GM15510 (cell line): ENCODE results near the gene NOL4L.

Source experiments
- POLR2A ChIP-seq: IDR thresholded peaks from 3 replicates; pipeline ENCODE4 v1.6.1; 2011; ENCODE audit warnings: borderline replicate concordance; ENCODE audit not compliant: insufficient read length; ENCODE audit errors: extremely low read depth

Gene NOL4L

DNA sequence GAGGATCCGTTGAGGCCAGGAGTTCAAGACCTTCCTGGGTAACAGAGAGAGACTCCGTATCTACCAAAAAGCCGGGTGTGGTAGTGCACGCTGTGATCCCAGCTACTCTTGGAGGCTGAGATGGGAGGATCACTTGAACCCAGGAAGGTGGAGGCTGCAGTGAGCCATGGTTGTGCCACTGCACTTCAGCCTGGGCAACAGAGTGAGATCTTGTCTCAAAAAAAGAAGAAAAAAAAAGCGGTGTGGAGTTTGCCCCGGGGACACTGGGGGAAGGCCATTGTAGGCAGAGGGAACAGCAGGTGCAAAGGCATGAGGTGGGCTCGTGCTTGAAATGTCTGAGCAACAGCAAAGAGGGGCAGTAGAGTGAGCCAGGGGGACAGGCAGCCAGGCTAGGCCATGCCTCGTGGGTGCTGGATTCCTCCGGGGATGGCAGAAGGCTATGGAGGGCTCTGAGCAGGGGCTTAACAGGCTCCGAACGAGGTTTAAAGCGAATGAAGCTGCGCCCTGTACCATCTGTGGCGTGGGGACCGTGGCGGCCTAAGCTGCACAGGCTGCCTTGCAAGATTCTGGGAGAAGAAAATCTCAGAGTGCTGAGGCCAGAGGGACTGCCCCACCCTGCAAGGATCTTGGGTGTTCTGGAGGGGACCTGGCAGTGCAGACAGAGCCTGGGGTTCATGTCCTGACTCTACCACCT, 36.9 kb upstream of the NOL4L start:
- no peak for TF ChIP-seq POLR2A

- TF ChIP-seq POLR2A, result no peak
Observed at GRCh38 chr20:32621071-32621890, 36.1 kb upstream of the NOL4L start.

- TF ChIP-seq POLR2A, result no peak
Observed at GRCh38 chr20:32619586-32619985, 34.5 kb upstream of the NOL4L start.

DNA sequence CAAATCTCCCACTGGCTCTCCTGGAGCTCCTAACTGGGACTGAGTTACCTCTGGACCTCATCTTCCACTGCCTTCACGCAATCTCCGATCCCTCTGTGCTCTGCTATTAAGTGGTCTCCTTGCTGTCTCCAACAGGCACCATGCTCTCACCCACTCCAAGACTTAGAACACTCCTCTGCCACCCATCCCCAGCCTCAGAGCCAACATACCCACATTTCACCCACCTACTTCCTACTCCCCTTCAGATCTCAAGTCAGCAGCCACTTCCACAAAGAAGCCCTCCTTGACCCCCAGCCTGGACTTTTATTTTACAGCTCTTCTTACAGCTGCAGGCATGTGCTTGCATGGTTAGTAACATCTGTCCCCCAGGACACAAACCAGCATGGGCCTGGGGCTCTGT, 29.6 kb upstream of the NOL4L start:
- no peak for TF ChIP-seq POLR2A

DNA sequence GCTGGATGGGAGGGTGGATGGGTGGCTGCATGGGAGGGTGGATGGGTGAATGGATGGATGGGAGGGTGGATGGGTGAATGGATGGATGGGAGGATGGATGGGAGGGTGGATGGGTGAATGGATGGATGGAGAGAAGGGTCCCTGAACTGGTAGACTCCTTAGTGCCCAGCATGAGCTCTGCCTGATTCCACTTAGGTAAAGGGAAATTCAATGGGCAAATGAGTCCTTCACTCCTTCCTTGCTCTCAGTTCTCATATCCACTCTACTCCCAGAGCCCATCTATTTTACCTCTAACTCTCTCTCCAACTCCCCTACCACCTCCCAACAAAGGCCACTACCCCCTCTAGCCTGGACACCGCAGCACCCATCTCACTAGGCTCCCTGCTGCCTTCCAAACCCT, 29.2 kb upstream of the NOL4L start:
- TF ChIP-seq POLR2A, result no peak

GRCh38 chr20:32613192-32614053, 28.3 kb upstream of the NOL4L start:
- TF ChIP-seq POLR2A, result no peak

DNA sequence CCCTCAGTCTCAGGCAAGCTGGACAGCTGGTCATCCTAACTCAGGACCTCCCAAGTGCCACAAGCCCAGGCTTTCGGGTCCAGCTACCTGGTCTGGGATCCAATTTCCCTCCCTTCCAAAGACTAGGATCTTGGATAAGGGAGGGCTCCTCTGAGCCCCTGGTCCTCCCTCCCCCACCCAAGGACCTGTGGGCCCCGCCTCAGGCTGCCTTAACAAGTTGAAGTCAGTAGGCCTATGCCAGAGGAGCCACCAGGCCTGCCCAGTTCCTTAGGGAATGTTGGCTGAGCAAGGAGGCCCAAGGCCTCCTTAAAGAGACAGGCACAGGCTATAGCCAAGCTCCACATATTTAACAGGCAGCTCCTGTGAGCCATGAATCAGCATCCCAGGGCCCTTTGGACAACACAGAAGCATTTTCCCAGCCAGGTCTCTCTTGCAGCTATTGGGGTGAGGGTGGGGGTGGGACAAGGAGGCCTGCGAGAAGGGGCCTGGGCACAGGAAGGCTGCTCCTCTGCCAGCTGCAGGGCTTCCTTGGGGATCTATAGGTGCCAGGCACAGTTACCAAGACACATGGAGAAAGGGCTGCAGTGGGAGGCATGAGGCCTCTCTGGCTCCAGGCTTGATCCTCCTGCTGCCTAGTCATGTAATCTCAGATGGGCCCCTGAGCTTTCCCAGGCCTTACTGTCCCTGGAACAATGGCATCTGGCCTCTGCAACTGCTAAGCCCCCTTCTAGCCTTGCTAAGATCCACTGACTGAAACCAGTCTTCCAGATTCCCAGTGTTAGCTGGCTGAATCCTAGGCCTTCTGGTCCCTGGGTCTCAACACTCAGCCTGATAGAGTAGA, 27.4 kb upstream of the NOL4L start:
- TF ChIP-seq POLR2A, result no peak

GRCh38 chr20:32611868-32612267, 26.7 kb upstream of the NOL4L start:
- no peak for TF ChIP-seq POLR2A

GRCh38 chr20:32611286-32611685, 26.2 kb upstream of the NOL4L start:
- TF ChIP-seq POLR2A, result no peak

DNA sequence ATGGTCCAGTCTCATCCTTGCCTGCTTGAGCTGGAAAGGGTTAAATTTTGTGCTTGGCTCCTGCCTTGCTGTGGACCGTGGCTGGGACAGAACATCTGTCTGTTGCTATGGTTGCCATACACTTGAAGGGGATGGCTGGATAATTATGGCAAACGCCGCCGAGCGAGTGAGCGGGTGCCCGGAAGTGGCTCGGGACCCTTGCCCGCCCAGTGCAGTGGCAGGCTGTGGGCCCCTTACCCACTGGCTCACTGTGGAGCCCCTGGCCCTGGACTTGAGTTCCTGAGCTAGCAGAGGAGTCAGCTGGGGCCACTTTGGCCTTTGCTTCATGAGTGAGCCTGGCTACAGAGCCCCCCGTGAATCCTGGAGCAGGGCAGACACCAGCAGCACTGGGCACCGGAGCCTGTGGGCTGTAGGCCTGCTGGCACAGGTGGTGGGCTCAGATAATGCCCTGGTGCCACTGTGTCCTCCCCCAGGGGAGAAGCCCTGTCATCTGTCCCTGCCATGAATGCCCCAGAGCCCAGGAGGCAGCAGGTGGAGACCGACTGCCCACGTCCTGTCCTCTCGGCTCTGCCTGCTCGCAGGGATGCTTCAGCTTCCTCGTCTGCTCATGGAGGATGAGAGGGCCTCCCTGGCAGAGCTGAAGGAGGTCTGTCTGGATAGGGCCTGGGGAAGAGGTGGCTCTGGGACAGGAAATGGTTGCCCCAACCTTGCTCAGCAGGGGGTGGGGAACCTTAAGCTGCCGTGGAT, 25.5 kb upstream of the NOL4L start:
- no peak for TF ChIP-seq POLR2A

- no peak for TF ChIP-seq POLR2A
Observed at GRCh38 chr20:32609993-32610392, 24.9 kb upstream of the NOL4L start.

DNA sequence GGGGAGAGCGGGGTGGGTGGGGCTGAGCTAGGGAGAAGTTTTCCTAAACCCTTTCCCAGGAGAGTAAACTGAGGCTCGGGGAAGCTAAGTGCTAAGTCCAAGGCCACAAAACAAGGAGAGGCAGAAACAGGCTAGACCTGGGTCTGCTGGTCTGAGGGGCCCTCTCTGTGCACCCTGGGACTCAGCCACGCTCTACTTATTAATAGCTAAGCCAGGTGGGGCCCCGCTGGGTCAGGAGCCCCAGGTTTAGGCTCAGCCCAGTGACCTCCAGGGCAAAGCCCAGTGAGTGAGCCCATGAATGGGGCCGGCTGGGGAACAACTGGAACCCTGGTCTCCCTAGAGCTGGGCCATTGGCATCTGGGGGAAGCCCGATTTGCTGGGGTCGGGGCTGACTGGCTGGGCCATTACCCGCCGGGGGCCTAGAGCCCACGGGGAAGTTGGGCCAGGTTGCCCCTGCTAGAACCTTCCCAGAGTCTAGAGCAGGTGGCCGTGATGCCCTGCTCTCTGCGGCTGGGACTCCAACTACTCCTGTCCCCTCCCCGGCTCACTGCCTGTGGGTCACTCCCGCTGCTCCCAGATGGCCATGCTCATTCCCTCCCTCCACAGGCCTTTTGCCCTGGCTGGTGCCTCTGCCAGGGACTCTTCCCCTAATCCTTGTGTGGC, 24.1 kb upstream of the NOL4L start:
- no peak for TF ChIP-seq POLR2A

- no peak for TF ChIP-seq POLR2A
Observed at GRCh38 chr20:32608664-32609015, 23.5 kb upstream of the NOL4L start.
